ENCODE measurements around the gene KDM4C.

KDM4C gene

DNA sequence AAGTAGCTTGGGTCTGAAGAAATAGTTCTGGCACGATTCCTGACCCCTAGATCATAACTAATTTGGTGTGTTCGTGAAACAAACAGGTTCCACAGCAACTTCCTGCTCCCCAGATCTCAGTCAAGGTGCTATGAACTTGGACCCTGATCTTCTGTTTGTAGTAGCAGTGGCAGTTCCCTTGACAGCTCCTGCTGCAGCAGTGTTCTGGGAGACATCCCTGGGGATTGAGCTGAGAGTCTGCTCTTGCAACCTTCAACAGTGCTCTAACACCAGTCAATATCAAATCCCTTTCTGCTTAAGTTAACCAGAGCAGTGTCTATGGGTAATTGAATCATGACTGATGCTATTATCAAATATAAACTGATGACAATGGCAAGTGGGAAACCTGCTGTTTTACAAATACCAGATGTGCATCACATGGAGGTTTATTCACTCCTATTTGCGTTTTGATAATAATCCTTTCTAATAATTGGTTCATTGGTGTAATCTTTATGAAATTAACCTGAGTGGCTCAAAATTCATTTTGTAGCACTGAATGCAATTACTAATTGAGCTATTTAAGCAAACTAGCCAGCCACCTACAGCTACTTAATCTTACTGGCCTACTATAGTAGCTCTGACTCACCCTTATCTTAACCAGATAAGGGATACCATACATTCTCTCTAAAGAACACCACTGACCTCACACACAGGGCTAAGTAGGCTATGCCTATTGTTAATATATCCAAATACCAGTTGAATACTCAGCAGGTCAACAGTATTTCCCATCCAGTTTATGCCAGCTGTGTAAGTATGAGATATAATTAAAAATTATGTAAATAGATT is 21.9 kb downstream of the KDM4C start:
- no peak overlapping the region for H3K4me3 ChIP-seq (ENCODE audit: low read depth, low read length)
- TF ChIP-seq, protein P1, sequence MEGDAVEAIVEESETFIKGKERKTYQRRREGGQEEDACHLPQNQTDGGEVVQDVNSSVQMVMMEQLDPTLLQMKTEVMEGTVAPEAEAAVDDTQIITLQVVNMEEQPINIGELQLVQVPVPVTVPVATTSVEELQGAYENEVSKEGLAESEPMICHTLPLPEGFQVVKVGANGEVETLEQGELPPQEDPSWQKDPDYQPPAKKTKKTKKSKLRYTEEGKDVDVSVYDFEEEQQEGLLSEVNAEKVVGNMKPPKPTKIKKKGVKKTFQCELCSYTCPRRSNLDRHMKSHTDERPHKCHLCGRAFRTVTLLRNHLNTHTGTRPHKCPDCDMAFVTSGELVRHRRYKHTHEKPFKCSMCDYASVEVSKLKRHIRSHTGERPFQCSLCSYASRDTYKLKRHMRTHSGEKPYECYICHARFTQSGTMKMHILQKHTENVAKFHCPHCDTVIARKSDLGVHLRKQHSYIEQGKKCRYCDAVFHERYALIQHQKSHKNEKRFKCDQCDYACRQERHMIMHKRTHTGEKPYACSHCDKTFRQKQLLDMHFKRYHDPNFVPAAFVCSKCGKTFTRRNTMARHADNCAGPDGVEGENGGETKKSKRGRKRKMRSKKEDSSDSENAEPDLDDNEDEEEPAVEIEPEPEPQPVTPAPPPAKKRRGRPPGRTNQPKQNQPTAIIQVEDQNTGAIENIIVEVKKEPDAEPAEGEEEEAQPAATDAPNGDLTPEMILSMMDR (IDR thresholded peaks at IDR 0.05; ENCODE audit: borderline replicate concordance, insufficient read depth, low read depth, low read length): no peak

DNA sequence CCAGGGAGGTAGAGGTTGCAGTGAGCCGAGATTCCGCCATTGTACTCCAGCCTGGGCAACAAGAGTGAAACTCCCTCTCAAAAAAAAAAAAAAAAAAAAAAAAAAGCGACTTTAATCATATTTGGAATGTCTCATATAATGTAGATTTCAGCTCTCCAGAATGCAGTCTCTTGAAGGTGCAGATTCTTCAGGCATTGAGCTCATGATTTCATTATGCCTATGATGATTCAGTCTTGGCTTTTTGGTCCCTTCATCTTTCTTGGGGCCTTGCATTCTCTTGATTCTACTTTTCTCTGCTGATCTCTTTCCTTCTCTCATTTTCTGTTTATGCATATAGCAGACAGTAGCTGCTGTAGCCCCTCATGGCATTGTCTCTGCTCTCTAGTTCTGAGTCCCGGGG is 22.9 kb downstream of the KDM4C start:
- TF ChIP-seq, protein P1 (IDR thresholded peaks at IDR 0.05; ENCODE audit: borderline replicate concordance, insufficient read depth, low read depth, low read length): no peak
- H3K4me3 ChIP-seq (ENCODE audit: low read depth, low read length): no peak overlapping the region

DNA sequence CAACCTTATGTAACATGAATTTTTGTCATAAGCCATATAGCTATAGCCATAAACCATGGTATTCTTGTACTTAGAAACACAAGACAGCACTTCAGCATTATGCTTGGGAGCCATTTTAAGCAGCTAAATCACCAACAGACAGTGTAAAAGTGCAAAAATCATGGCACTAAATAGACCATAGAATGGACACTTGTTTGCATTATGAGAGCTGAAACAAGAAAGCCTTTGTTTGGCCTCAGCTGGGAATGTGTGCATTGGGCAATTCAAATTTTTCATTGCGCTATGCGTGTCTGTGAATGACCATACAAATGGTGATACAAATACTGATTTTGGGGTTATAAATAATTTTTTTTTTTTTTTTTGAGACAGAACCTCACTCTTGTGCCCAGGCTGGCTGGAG is 23.7 kb downstream of the KDM4C start:
- TF ChIP-seq, protein P1 (IDR thresholded peaks at IDR 0.05; ENCODE audit: borderline replicate concordance, insufficient read depth, low read depth, low read length): no peak
- no peak overlapping the region for H3K4me3 ChIP-seq (ENCODE audit: low read depth, low read length)

DNA sequence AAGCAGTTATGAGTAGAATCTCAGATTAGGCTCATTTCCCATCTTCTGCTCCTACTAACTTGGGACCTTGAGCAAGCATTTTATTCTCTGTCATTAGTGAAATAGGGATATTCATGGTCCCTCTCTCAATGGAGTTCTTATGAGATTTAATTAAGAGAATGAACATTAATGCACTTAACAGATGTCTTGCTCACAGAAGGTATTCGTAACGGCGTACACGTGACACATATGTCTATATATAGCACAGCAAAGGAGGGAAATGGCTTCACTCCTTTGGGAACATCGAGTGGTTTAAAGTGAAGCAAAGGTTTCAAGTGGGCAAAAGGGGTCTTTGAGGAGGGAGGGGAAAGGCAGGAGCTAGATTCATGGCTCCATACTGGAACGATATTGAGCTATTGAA is 24.6 kb downstream of the KDM4C start:
- TF ChIP-seq, protein P1 (IDR thresholded peaks at IDR 0.05; ENCODE audit: borderline replicate concordance, insufficient read depth, low read depth, low read length): no peak
- H3K4me3 ChIP-seq (ENCODE audit: low read depth, low read length): no peak overlapping the region

DNA sequence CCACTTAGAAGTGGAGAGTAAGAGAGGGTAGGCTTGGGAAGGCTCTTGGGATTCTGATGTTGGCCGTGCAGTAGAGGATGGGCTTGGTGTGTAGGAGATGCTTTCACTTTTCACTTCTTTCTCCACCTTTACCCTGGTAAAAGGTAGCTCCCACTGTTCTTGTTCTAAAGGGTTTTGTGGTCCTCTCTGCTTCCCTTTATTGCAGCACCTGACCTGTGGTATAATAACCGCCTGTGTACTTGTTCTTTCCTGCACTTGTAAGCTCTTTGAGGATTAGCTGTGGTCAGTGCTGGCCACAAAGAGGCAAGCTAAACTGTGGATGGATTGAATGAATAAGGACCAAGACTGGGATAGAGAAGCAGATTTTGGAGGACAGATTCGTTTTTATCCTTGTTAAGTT is 25.2 kb downstream of the KDM4C start:
- TF ChIP-seq, protein P1 (IDR thresholded peaks at IDR 0.05; ENCODE audit: borderline replicate concordance, insufficient read depth, low read depth, low read length): no peak
- no peak overlapping the region for H3K4me3 ChIP-seq (ENCODE audit: low read depth, low read length)

DNA sequence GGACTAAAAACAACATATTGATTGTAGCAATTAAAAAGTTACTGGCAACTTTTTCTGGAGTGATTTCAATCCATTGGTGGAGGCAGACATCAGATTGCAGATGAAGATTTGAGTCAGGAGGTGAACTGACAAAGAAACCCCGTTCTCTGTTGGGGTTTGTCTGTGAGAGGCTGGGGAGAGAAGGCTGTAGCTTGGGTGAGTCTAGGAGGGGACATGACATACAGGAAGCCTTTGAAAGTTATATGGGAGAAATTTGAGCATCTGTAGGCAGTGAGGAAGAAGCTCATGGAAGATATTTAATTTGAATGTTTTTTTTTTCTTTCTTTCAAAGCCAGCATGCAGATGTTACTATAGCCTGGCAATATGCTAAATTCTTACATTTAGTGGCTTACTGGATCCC is 26.0 kb downstream of the KDM4C start:
- H3K4me3 ChIP-seq (ENCODE audit: low read depth, low read length): no peak overlapping the region
- TF ChIP-seq, protein P1 (IDR thresholded peaks at IDR 0.05; ENCODE audit: borderline replicate concordance, insufficient read depth, low read depth, low read length): no peak

DNA sequence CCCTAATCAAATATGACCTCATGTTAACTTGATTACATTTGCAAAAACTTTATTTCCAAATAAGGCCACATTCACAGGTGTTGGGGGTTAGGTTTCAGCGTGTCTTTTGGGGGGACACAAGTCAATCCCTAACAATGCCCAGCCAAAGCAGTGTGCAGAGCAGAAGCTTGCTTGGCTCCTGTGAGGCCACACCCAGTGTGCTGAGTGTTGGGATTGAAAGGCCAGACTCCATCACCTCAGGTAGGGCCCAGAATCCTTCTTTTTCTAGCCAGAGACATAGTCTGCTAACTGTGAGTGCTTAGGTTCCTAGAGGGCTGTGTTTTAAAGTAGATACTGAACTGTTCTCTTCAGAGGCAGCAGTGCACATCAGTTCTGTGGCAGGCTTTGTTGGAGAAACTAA is 27.9 kb downstream of the KDM4C start:
- TF ChIP-seq, protein P1 (IDR thresholded peaks at IDR 0.05; ENCODE audit: borderline replicate concordance, insufficient read depth, low read depth, low read length): no peak
- H3K4me3 ChIP-seq (ENCODE audit: low read depth, low read length): no peak overlapping the region
